OCI-LY7 (cell line): ENCODE results near the gene ADGRF3. TPM values are rescaled to one million over a fixed set of nuclear protein-coding genes. Genes with fewer than 3 reads are reported as not detected.

Source experiments
- BruUV-seq: library from RNA; stranded (reverse); fragments of 400-500 nt; replicated peaks from 2 replicates; lab custom pipeline; 2021; lab: Mats Ljungman, UMichigan
- CTCF ChIA-PET: fragments of 300-600 bp; sonication (Branson Sonifier 250); formaldehyde crosslinking; loops from one replicate; lab custom pipeline; 2022; ENCODE audit warnings: antibody characterized with exemption; ENCODE audit not compliant: unreplicated experiment; lab: Charles Lee
- POLR2A ChIA-PET: fragments of 300-600 bp; sonication (Branson Sonifier 250); formaldehyde crosslinking; loops from one replicate; lab custom pipeline; 2022; ENCODE audit warnings: antibody characterized with exemption; lab: Charles Lee
- DNase-seq: peaks from one replicate; pipeline ENCODE4 v3.0.0-alpha.2; 2015; ENCODE audit warnings: low spot score
- H2AFZ ChIP-seq: fragments of 200-600 bp; sonication (generic), shearing (Covaris generic); 2 replicates; pipeline ENCODE4 v1.6.1; 2014; ENCODE audit warnings: mild to moderate bottlenecking, antibody characterized with exemption, low read length, moderate library complexity
- H3K27ac ChIP-seq: fragments of 200-600 bp; sonication (generic); 2 replicates; pipeline ENCODE4 v1.5.1; 2014; ENCODE audit warnings: mixed run types, low read depth, mild to moderate bottlenecking, moderate library complexity, low read length, inconsistent platforms; ENCODE audit not compliant: poor library complexity, severe bottlenecking
- H3K36me3 ChIP-seq: fragments of 200-600 bp; sonication (generic); 2 replicates; pipeline ENCODE4 v1.6.1; 2014; ENCODE audit warnings: mild to moderate bottlenecking, antibody characterized with exemption, low read length, moderate library complexity, mixed read lengths; ENCODE audit not compliant: insufficient read depth
- H3K4me1 ChIP-seq: fragments of 200-600 bp; sonication (generic); 2 replicates; pipeline ENCODE4 v1.5.1; 2014; ENCODE audit warnings: mild to moderate bottlenecking, low read length; ENCODE audit not compliant: insufficient read depth, poor library complexity, severe bottlenecking
- H3K4me2 ChIP-seq: fragments of 200-600 bp; sonication (generic); 2 replicates; pipeline ENCODE4 v1.6.1; 2014; ENCODE audit warnings: mild to moderate bottlenecking, low read length
- H3K4me3 ChIP-seq: fragments of 200-600 bp; sonication (generic); 2 replicates; pipeline ENCODE4 v1.5.1; 2014; ENCODE audit warnings: mild to moderate bottlenecking, low read depth, low read length; ENCODE audit not compliant: poor library complexity, severe bottlenecking
- H3K79me2 ChIP-seq: fragments of 200-600 bp; sonication (generic); 2 replicates; pipeline ENCODE4 v1.6.1; 2016; ENCODE audit warnings: low read depth, mild to moderate bottlenecking, low read length, moderate library complexity, mixed read lengths; ENCODE audit not compliant: insufficient read depth
- H3K9me2 ChIP-seq: fragments of 200-600 bp; sonication (generic); 2 replicates; pipeline ENCODE4 v1.6.1; 2016; ENCODE audit warnings: mild to moderate bottlenecking, low read length, mixed read lengths; ENCODE audit not compliant: insufficient read depth
- H3K9me3 ChIP-seq: fragments of 200-600 bp; sonication (generic); 2 replicates; pipeline ENCODE4 v1.6.1; 2014; ENCODE audit warnings: mild to moderate bottlenecking, mixed run types, low read length, mixed read lengths
- H4K20me1 ChIP-seq: fragments of 200-600 bp; sonication (generic); 2 replicates; pipeline ENCODE4 v1.6.1; 2014; ENCODE audit warnings: mild to moderate bottlenecking, antibody characterized with exemption, low read length, moderate library complexity, mixed read lengths; ENCODE audit not compliant: insufficient read depth
- EZH2phosphoT487 ChIP-seq: fragments of 200-600 bp; sonication (generic); IDR thresholded peaks from 2 replicates; pipeline ENCODE4 v1.6.1; 2018; ENCODE audit warnings: low read depth, borderline replicate concordance, mild to moderate bottlenecking, mixed run types, antibody characterized with exemption, low read length, moderate library complexity, mixed read lengths
- intact Hi-C: fragments of 100-400 bp; cut with micrococcal nuclease; formaldehyde crosslinking; loops from one replicate; pipeline ENCODE4 v1.10.0; 2022; ENCODE audit not compliant: unreplicated experiment
- total RNA-seq, 2 experiments: library from RNA; depleted of rRNA in 1 of 2; stranded (reverse); fragments of >200 nt in 1 of 2; shearing (Covaris generic) in 1 of 2; gene quantifications; 2 replicates each; pipeline ENCODE4 v1.2.3, GENCODE V29; 2014 to 2022
- TF ChIP-seq, protein P1 (sequence below): fragments of 200-600 bp; sonication (generic); conservative IDR thresholded peaks from 2 replicates; pipeline ENCODE4 v1.5.1; 2014; ENCODE audit warnings: mild to moderate bottlenecking, antibody characterized with exemption, low read length, moderate library complexity, mixed read lengths

ADGRF3 gene
- total RNA-seq, 2 experiments from 2014 or later: 3.8 to 4.7 TPM

DNA sequence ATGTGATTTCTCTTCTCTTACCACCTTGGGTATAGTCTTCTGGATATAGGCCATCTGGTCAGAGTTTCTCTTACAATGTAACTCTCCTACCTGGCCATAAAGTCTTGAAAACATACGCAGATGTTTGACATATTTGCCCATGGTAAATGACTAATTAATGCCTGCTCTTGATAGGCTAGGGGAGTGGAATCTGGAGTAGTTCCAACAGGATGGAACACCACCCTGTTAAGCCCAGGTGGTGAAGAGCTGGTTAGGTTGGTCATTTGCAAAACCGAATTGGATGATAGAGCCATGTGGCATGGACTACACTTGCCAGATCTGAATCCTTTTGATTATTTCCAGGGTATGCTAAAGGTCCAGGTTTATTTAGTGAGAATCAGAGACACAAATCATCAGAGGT, 65.4 kb downstream of the ADGRF3 start:
- Histone ChIP-seq H3K9me3 (no peaks in the 10 kb centered on the region), H2AFZ (no peak overlapping the region), H3K79me2 (no peaks in the 10 kb centered on the region), H4K20me1 (no peaks in the 10 kb centered on the region), H3K27ac (no peak overlapping the region), H3K36me3 (peaks cover 79% of the 10 kb centered on the region), H3K4me3 (no peak overlapping the region), H3K9me2 (no peaks in the 10 kb centered on the region), H3K4me2 (no peak overlapping the region), H3K4me1 (no peaks in the 10 kb centered on the region)
- no TSS peak for BruUV-seq
- intact Hi-C loops: no loop called here
- CTCF ChIA-PET: no interaction called here
- POLR2A ChIA-PET: no interaction called here
- no peak for DNase-seq
- no peak for TF ChIP-seq EZH2phosphoT487
- TF ChIP-seq, protein P1, sequence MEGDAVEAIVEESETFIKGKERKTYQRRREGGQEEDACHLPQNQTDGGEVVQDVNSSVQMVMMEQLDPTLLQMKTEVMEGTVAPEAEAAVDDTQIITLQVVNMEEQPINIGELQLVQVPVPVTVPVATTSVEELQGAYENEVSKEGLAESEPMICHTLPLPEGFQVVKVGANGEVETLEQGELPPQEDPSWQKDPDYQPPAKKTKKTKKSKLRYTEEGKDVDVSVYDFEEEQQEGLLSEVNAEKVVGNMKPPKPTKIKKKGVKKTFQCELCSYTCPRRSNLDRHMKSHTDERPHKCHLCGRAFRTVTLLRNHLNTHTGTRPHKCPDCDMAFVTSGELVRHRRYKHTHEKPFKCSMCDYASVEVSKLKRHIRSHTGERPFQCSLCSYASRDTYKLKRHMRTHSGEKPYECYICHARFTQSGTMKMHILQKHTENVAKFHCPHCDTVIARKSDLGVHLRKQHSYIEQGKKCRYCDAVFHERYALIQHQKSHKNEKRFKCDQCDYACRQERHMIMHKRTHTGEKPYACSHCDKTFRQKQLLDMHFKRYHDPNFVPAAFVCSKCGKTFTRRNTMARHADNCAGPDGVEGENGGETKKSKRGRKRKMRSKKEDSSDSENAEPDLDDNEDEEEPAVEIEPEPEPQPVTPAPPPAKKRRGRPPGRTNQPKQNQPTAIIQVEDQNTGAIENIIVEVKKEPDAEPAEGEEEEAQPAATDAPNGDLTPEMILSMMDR: no peak

DNA sequence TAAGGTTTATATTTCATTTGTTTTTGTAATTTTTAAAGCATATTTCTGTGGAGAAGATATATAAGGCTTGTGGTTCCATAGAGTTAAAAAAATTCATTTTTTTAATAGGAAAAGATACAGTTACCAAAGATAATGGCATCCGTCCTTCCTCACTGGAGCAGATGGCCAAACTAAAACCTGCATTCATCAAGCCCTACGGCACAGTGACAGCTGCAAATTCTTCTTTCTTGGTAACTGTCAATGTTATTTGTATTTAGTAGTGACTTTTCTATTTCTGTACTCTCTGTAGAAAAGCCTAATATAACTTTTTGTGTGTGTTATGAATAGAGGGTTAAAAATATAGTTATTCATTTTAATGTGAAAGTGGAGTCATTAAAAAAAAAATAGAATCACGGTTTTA, 66.7 kb downstream of the ADGRF3 start:
- no peak for TF ChIP-seq EZH2phosphoT487
- TF ChIP-seq, protein P1: no peak
- Histone ChIP-seq H3K79me2 (no peaks in the 10 kb centered on the region), H3K4me3 (no peak overlapping the region), H4K20me1 (no peaks in the 10 kb centered on the region), H3K27ac (no peak overlapping the region), H3K36me3 (peaks cover 75% of the 10 kb centered on the region), H3K4me1 (no peaks in the 10 kb centered on the region), H3K4me2 (no peak overlapping the region), H2AFZ (no peak overlapping the region), H3K9me2 (no peaks in the 10 kb centered on the region), H3K9me3 (no peaks in the 10 kb centered on the region)
- no TSS peak for BruUV-seq
- ChIA-PET CTCF (no interaction called here), POLR2A (interaction anchor here (0.6 kb wide), 1 partner anchor 9 kb away, joined by 3 read pairs; no protein-coding TSS in a partner anchor)
- no peak for DNase-seq
- intact Hi-C loops: no loop called here

DNA sequence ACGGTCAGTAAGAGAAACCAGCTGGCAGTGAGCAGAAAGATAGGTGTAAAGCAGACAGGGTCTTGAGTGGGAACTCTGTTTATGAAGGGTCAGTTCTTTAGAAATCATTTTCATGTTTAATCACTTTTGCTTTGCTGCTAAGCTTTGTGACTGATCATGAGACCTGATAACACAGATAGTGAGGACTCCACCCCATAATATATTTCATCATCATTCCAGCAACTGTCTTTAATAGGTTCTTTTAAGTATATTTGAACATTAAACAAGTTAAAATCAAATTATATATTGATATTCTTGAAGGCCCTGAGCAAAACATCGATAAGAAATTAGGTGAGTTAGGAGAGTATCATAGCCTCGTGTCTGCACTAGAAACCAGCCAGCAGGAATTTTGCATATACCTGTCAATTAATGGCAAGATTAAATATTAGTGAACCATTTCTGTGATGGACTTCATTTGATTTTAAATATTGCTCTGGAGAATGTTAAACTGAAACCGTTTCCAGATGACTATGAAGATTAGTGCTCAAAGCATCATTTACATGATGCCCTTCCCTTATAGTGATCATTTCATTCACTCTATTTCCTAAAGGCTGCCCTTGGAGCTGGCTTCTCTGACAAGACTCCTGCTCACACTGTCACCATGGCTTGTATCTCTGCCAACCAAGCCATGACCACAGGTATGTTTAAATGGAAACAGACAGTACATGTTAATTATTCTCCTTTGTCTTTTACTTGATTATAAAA, 69.9 kb downstream of the ADGRF3 start:
- ChIA-PET CTCF (no interaction called here), POLR2A (interaction anchor here (0.5 to 0.6 kb wide), 3 partner anchors 12 to 1548 kb away, joined by 3 to 4 read pairs (median 3); no protein-coding TSS in a partner anchor)

More for the DNA sequence above, 69.9 kb downstream of the ADGRF3 start:
- intact Hi-C loops: no loop called here
- TF ChIP-seq, protein P1: no peak
- no peak for TF ChIP-seq EZH2phosphoT487
- no peak overlapping the region for H3K4me3 ChIP-seq
- H3K4me2 ChIP-seq: no peak overlapping the region
- H3K9me2 ChIP-seq: no peaks in the 10 kb centered on the region
- no peaks in the 10 kb centered on the region for H3K79me2 ChIP-seq
- H3K9me3 ChIP-seq: no peaks in the 10 kb centered on the region
- H4K20me1 ChIP-seq: no peaks in the 10 kb centered on the region
- no peaks in the 10 kb centered on the region for H3K4me1 ChIP-seq
- H3K27ac ChIP-seq: no peak overlapping the region
- no peak overlapping the region for H2AFZ ChIP-seq
- peaks cover 55% of the 10 kb centered on the region for H3K36me3 ChIP-seq
- no peak for DNase-seq
- BruUV-seq: no TSS peak
